ENCODE measurements around the gene ETV6. TPM values are rescaled to one million over a fixed set of nuclear protein-coding genes. Genes with fewer than 3 reads are reported as not detected.

The ETV6 gene
- total RNA-seq, 6 donors from 2014 or later = 22.2 to 93.2 (median 37.5) TPM

GRCh38 chr12:11840366-11840765 is 190.9 kb downstream of the ETV6 start:
- no peaks in the 10 kb centered on the region for H3K27me3 ChIP-seq
- WGBS, 2 donors = 29 to 57% methylated on average over 8 of the region's 8 CpGs
- no peak for DNase-seq
- no peak for TF ChIP-seq POLR2AphosphoS5 (IDR thresholded peaks at IDR 0.05)
- no peak for TF ChIP-seq EP300 (IDR thresholded peaks at IDR 0.05)
- TF ChIP-seq CTCF (IDR thresholded peaks at IDR 0.05) = no peak
- no peak for TF ChIP-seq POLR2A (IDR thresholded peaks at IDR 0.05)
- H3K9me3 ChIP-seq = no peaks in the 10 kb centered on the region
- peaks cover 0 to 21% (median 0%) of the 10 kb centered on the region in 4 donors for H3K36me3 ChIP-seq
- peaks cover 41 to 51% (median 49%) of the 10 kb centered on the region in 4 donors for H3K4me1 ChIP-seq
- peak overlapping the region in 3 of 4 donors; percentile 60 to 78 (median 78) for H3K27ac ChIP-seq
- no peak for ATAC-seq (ENCODE audit: low FRiP score in 2 of 2)
- no peak overlapping the region for H3K4me3 ChIP-seq

- 67 to 69% methylated on average over 4 of the region's 4 CpGs for WGBS, 2 donors
- Histone ChIP-seq H3K36me3 (peaks cover 0 to 38% (median 5%) of the 10 kb centered on the region in 4 donors), H3K4me1 (peaks cover 0 to under 1% (median 0%) of the 10 kb centered on the region in 4 donors), H3K27ac (no peak overlapping the region), H3K27me3 (no peaks in the 10 kb centered on the region), H3K9me3 (no peaks in the 10 kb centered on the region), H3K4me3 (no peak overlapping the region)
- ATAC-seq (ENCODE audit: low FRiP score in 2 of 2) (no peak), DNase-seq (no peak)
- no peak for TF ChIP-seq POLR2A (IDR thresholded peaks at IDR 0.05)
- TF ChIP-seq CTCF (IDR thresholded peaks at IDR 0.05) = no peak
- no peak for TF ChIP-seq EP300 (IDR thresholded peaks at IDR 0.05)
- TF ChIP-seq POLR2AphosphoS5 (IDR thresholded peaks at IDR 0.05) = no peak
Observed at GRCh38 chr12:11846488-11846887, 197.0 kb downstream of the ETV6 start.

- no peak for TF ChIP-seq EP300 (IDR thresholded peaks at IDR 0.05)
- TF ChIP-seq POLR2A (IDR thresholded peaks at IDR 0.05) = no peak
- no peak for TF ChIP-seq POLR2AphosphoS5 (IDR thresholded peaks at IDR 0.05)
- no peak for TF ChIP-seq CTCF (IDR thresholded peaks at IDR 0.05)
- Histone ChIP-seq H3K27ac (no peak overlapping the region), H3K9me3 (no peaks in the 10 kb centered on the region), H3K36me3 (peaks cover 0 to 38% (median 5%) of the 10 kb centered on the region in 4 donors), H3K4me3 (no peak overlapping the region), H3K4me1 (peaks cover 0 to 3% (median 1%) of the 10 kb centered on the region in 4 donors), H3K27me3 (no peaks in the 10 kb centered on the region)
- 80 to 94% methylated on average over 1 of the region's 1 CpG for WGBS, 2 donors
- ATAC-seq (ENCODE audit: low FRiP score in 2 of 2) (no peak), DNase-seq (no peak)
Observed at GRCh38 chr12:11847539-11847938, 198.1 kb downstream of the ETV6 start.

- Histone ChIP-seq H3K27me3 (no peaks in the 10 kb centered on the region), H3K27ac (no peak overlapping the region), H3K4me3 (no peak overlapping the region), H3K9me3 (no peaks in the 10 kb centered on the region), H3K36me3 (peaks cover 0 to 36% (median 10%) of the 10 kb centered on the region in 4 donors), H3K4me1 (peaks cover 0 to 5% (median 3%) of the 10 kb centered on the region in 4 donors)
- WGBS, 2 donors = 93 to 96% methylated on average over 19 of the region's 19 CpGs
- no peak for ATAC-seq (ENCODE audit: low FRiP score in 2 of 2)
- TF ChIP-seq EP300 (IDR thresholded peaks at IDR 0.05) (no peak), CTCF (IDR thresholded peaks at IDR 0.05) (no peak), POLR2AphosphoS5 (IDR thresholded peaks at IDR 0.05) (no peak), POLR2A (IDR thresholded peaks at IDR 0.05) (no peak)
- DNase-seq = no peak
Observed at GRCh38 chr12:11849757-11850504, 200.5 kb downstream of the ETV6 start.

Measured in upper lobe of left lung (tissue), 6 donors.